Keratinocyte (primary cell): ENCODE results near the gene MAGI3. TPM values are rescaled to one million over a fixed set of nuclear protein-coding genes. Genes with fewer than 3 reads are reported as not detected.

ENCODE experiments used
- DNase-seq: peaks from one replicate; pipeline ENCODE4 v3.0.0-alpha.2; 2011; ENCODE audit warnings: low read depth, missing footprints, low spot score
- FAIRE-seq: peaks from 2 replicates; lab custom pipeline; 2011; peaks lifted over from hg19 to GRCh38; lab: Jason Lieb, UNC
- H2AFZ ChIP-seq: 2 replicates; pipeline ENCODE4 v1.6.0; 2012; ENCODE audit warnings: low read length, control low read depth, inconsistent platforms; ENCODE audit not compliant: control insufficient read depth
- H3K27ac ChIP-seq: 2 replicates; pipeline ENCODE4 v1.5.1; 2011; ENCODE audit warnings: low read length; ENCODE audit not compliant: control insufficient read depth, insufficient read depth
- H3K27me3 ChIP-seq: 3 replicates; pipeline ENCODE4 v1.6.0; 2011; ENCODE audit warnings: low read length; ENCODE audit not compliant: control insufficient read depth, insufficient read depth; ENCODE audit errors: extremely low read depth
- H3K36me3 ChIP-seq, 2 experiments: 2 replicates in 1 of 2; 3 replicates in 1 of 2; pipeline ENCODE4 v1.5.1; 2011; ENCODE audit warnings: low read length in 2 of 2, mild to moderate bottlenecking in 1 of 2; ENCODE audit not compliant: control insufficient read depth in 2 of 2, insufficient read depth in 2 of 2; ENCODE audit errors: extremely low read depth in 1 of 2
- H3K4me1 ChIP-seq: 3 replicates; pipeline ENCODE4 v1.5.1; 2011; ENCODE audit warnings: low read length; ENCODE audit not compliant: control insufficient read depth, insufficient read depth; ENCODE audit errors: extremely low read depth
- H3K4me2 ChIP-seq: 3 replicates; pipeline ENCODE4 v1.6.0; 2011; ENCODE audit warnings: low read depth, low read length; ENCODE audit not compliant: control insufficient read depth, insufficient read depth; ENCODE audit errors: extremely low read depth
- H3K4me3 ChIP-seq, 3 experiments: fragments of 200-600 bp in 1 of 3; sonication (generic) in 1 of 3; 2 replicates in 2 of 3; 3 replicates in 1 of 3; pipeline ENCODE4 v1.5.1; 2011 to 2016; ENCODE audit warnings: low read length in 3 of 3, mild to moderate bottlenecking in 3 of 3, control low read depth in 2 of 3, inconsistent platforms in 1 of 3, low read depth in 1 of 3, mixed read lengths in 1 of 3, mixed run types in 1 of 3, moderate library complexity in 1 of 3; ENCODE audit not compliant: control insufficient read depth in 2 of 3, insufficient read depth in 2 of 3; ENCODE audit errors: extremely low read depth in 1 of 3
- H3K79me2 ChIP-seq: 2 replicates; pipeline ENCODE4 v1.6.0; 2012; ENCODE audit warnings: low read length; ENCODE audit not compliant: control insufficient read depth, insufficient read depth
- H3K9ac ChIP-seq: 3 replicates; pipeline ENCODE4 v1.6.0; 2011; ENCODE audit warnings: low read length; ENCODE audit not compliant: control insufficient read depth, insufficient read depth; ENCODE audit errors: extremely low read depth
- H3K9me1 ChIP-seq: 3 replicates; pipeline ENCODE4 v1.6.0; 2011; ENCODE audit warnings: low read length; ENCODE audit not compliant: control insufficient read depth, insufficient read depth; ENCODE audit errors: extremely low read depth
- H3K9me3 ChIP-seq: 2 replicates; pipeline ENCODE4 v1.5.1; 2012; ENCODE audit warnings: low read depth, low read length; ENCODE audit not compliant: control insufficient read depth
- H4K20me1 ChIP-seq: 3 replicates; pipeline ENCODE4 v1.6.0; 2011; ENCODE audit warnings: low read length; ENCODE audit not compliant: control insufficient read depth, insufficient read depth; ENCODE audit errors: extremely low read depth
- CTCF ChIP-seq, 3 experiments: IDR thresholded peaks in 1 of 3; conservative IDR thresholded peaks in 1 of 3; optimal IDR thresholded peaks in 1 of 3; 2 replicates in 2 of 3; 3 replicates in 1 of 3; pipeline versions ENCODE3 to v1.5.1; 2011; ENCODE audit warnings: low read length in 3 of 3, mild to moderate bottlenecking in 3 of 3, moderate library complexity in 2 of 3, control low read depth in 1 of 3, inconsistent platforms in 1 of 3; ENCODE audit not compliant: insufficient read depth in 2 of 3; ENCODE audit errors: extremely low read depth in 1 of 3
- EZH2 ChIP-seq: IDR thresholded peaks from one replicate; pipeline ENCODE4 v1.6.1; 2012; ENCODE audit warnings: inconsistent platforms, mild to moderate bottlenecking, low read length, moderate library complexity
- dilution Hi-C: fragments of 300-500 bp; cut with MboI; formaldehyde crosslinking; loops from one replicate; pipeline ENCODE4 v1.7.0; 2020; ENCODE audit warnings: low sequenced_read_pairs; ENCODE audit not compliant: extremely low pct_ligation_motif_present
- polyA plus RNA-seq, 5 experiments: library from polyadenylated mRNA; depleted of rRNA in 3 of 5; stranded (reverse) in 3 of 5; stranded (forward) in 1 of 5; unstranded in 1 of 5; fragments of >200 nt; gene quantifications; 1 replicate in 1 of 5; 2 replicates in 3 of 5; 3 replicates in 1 of 5; pipeline versions ENCODE4 v1.2.1 to v1.2.3, GENCODE V29; 2011 to 2012; ENCODE audit warnings: missing spikeins in 2 of 5, low read depth in 1 of 5, low replicate concordance in 1 of 5

MAGI3 gene
- polyA plus RNA-seq, 1 donor (not counting 4 experiments of a cell fraction or from before 2014, with no cell fraction given): 3.2 TPM

GRCh38 chr1:113396102-113396501, 5.8 kb downstream of the MAGI3 start:
- no peak overlapping the region for H3K4me3 ChIP-seq
- H2AFZ ChIP-seq: no peak overlapping the region
- dilution Hi-C loops: no loop called here
- H4K20me1 ChIP-seq: no peaks in the 10 kb centered on the region
- H3K27ac ChIP-seq: no peak overlapping the region
- no peaks in the 10 kb centered on the region for H3K9me3 ChIP-seq
- H3K4me2 ChIP-seq: peak overlapping the region; percentile 51
- H3K9ac ChIP-seq: no peak overlapping the region
- no peaks in the 10 kb centered on the region for H3K27me3 ChIP-seq
- H3K4me1 ChIP-seq: peaks cover 18% of the 10 kb centered on the region
- no peaks in the 10 kb centered on the region for H3K36me3 ChIP-seq
- peaks cover 15% of the 10 kb centered on the region for H3K79me2 ChIP-seq
- H3K9me1 ChIP-seq: no peaks in the 10 kb centered on the region
- DNase-seq: no peak
- no peak for FAIRE-seq
- TF ChIP-seq CTCF (optimal IDR thresholded peaks at IDR 0.05 in 1 of 3, IDR thresholded peaks at IDR 0.05 in 1 of 3, conservative IDR thresholded peaks at IDR 0.05 in 1 of 3; ENCODE audit: extremely low read depth in 1 of 3, insufficient read depth in 2 of 3, low read length in 3 of 3) (no peak), EZH2 (no peak)

GRCh38 chr1:113396585-113396984, 6.3 kb downstream of the MAGI3 start:
- Histone ChIP-seq H3K79me2 (peaks cover 14% of the 10 kb centered on the region), H3K36me3 (no peaks in the 10 kb centered on the region), H4K20me1 (no peaks in the 10 kb centered on the region), H3K9me1 (no peaks in the 10 kb centered on the region), H2AFZ (no peak overlapping the region), H3K9me3 (no peaks in the 10 kb centered on the region), H3K4me3 (no peak overlapping the region), H3K4me2 (peak overlapping the region; percentile 51), H3K4me1 (peaks cover 17% of the 10 kb centered on the region), H3K27me3 (no peaks in the 10 kb centered on the region), H3K27ac (no peak overlapping the region), H3K9ac (no peak overlapping the region)
- dilution Hi-C loops: no loop called here
- FAIRE-seq: peak; percentile 73
- DNase-seq: peak; percentile 36
- TF ChIP-seq EZH2: no peak
- no peak for TF ChIP-seq CTCF (optimal IDR thresholded peaks at IDR 0.05 in 1 of 3, IDR thresholded peaks at IDR 0.05 in 1 of 3, conservative IDR thresholded peaks at IDR 0.05 in 1 of 3; ENCODE audit: extremely low read depth in 1 of 3, insufficient read depth in 2 of 3, low read length in 3 of 3)
